Measurements from ENCODE around the gene MZF1. TPM values are rescaled to one million over a fixed set of nuclear protein-coding genes. Genes with fewer than 3 reads are reported as not detected.

The MZF1 gene
- polyA plus RNA-seq, 3 donors = 1.6 to 55.6 (median 1.7) TPM

GRCh38 chr19:58535857-58536256 lies 37.3 kb downstream of the MZF1 start:
- Mint-ChIP-seq H3K9me3 (peaks cover 0 to 7% (median 2%) of the 10 kb centered on the region in 7 donors), H3K27ac (no peak overlapping the region), H3K4me3 (no peak overlapping the region), H3K4me1 (peaks cover 18% of the 10 kb centered on the region), H3K36me3 (no peaks in the 10 kb centered on the region), H3K27me3 (ENCODE audit: low read depth in 3 of 3) (peaks cover 24 to 38% (median 26%) of the 10 kb centered on the region in 3 donors)
- Histone ChIP-seq H2AFZ (ENCODE audit: insufficient read depth, low read depth, low read length, poor library complexity, severe bottlenecking) (no peak overlapping the region), H3K4me1 (ENCODE audit: control insufficient read depth in 1 of 2, insufficient read depth in 2 of 2, low read length in 2 of 2) (peaks cover 15 to 21% of the 10 kb centered on the region in 2 donors), H3K27ac (ENCODE audit: low read depth in 1 of 2, low read length in 2 of 2) (no peak overlapping the region), H3K27me3 (ENCODE audit: control insufficient read depth in 2 of 2, insufficient read depth in 2 of 2, low read length in 2 of 2) (peaks cover 8 to 28% of the 10 kb centered on the region in 2 donors), H3K9me3 (replicated peaks in 1 of 2; ENCODE audit: control insufficient read depth in 1 of 2, insufficient read depth in 1 of 2, low read length in 2 of 2) (no peaks in the 10 kb centered on the region), H4K20me1 (ENCODE audit: insufficient read depth, low read length) (no peaks in the 10 kb centered on the region), H3K36me3 (replicated peaks in 1 of 2; ENCODE audit: control insufficient read depth in 1 of 2, insufficient read depth in 2 of 2, low read length in 2 of 2) (no peaks in the 10 kb centered on the region), H3K79me2 (ENCODE audit: insufficient read depth, low read length) (no peaks in the 10 kb centered on the region), H3K9ac (ENCODE audit: insufficient read depth, low read length, poor library complexity, severe bottlenecking) (no peak overlapping the region), H3K4me2 (replicated peaks; ENCODE audit: extremely low read depth, low read length, poor library complexity, severe bottlenecking) (no peak overlapping the region), H3K4me3 (replicated peaks in 1 of 3; ENCODE audit: low read depth in 2 of 3, low read length in 3 of 3) (no peak overlapping the region)
- intact Hi-C loops (cut with micrococcal nuclease) = no loop called here
- no CpG with 5 or more reads among the region's 3 CpGs for WGBS (ENCODE audit: insufficient coverage)
- DNase-seq = no peak
- TF ChIP-seq CTCF (IDR thresholded peaks at IDR 0.05) = no peak

- H3K27ac Mint-ChIP-seq = no peak overlapping the region
- WGBS (ENCODE audit: insufficient coverage) = no CpG with 5 or more reads among the region's 10 CpGs
- no peak overlapping the region for H3K9ac ChIP-seq (ENCODE audit: insufficient read depth, low read length, poor library complexity, severe bottlenecking)
- H3K36me3 ChIP-seq (replicated peaks in 1 of 2; ENCODE audit: control insufficient read depth in 1 of 2, insufficient read depth in 2 of 2, low read length in 2 of 2) = no peaks in the 10 kb centered on the region
- no peak overlapping the region for H3K27ac ChIP-seq (ENCODE audit: low read depth in 1 of 2, low read length in 2 of 2)
- H3K27me3 Mint-ChIP-seq (ENCODE audit: low read depth in 3 of 3) = peaks cover 2 to 8% (median 4%) of the 10 kb centered on the region in 3 donors
- H3K36me3 Mint-ChIP-seq = no peaks in the 10 kb centered on the region
- H3K4me1 Mint-ChIP-seq = no peaks in the 10 kb centered on the region
- no peak overlapping the region for H3K4me3 Mint-ChIP-seq
- H3K79me2 ChIP-seq (ENCODE audit: insufficient read depth, low read length) = no peaks in the 10 kb centered on the region
- no peak overlapping the region for H3K4me2 ChIP-seq (replicated peaks; ENCODE audit: extremely low read depth, low read length, poor library complexity, severe bottlenecking)
- peaks cover 0 to 2% (median 0%) of the 10 kb centered on the region in 7 donors for H3K9me3 Mint-ChIP-seq
- H3K27me3 ChIP-seq (ENCODE audit: control insufficient read depth in 2 of 2, insufficient read depth in 2 of 2, low read length in 2 of 2) = peaks cover 0 to 3% of the 10 kb centered on the region in 2 donors
- DNase-seq = no peak
- intact Hi-C loops (cut with micrococcal nuclease) = no loop called here
- no peak overlapping the region for H3K4me3 ChIP-seq (replicated peaks in 1 of 3; ENCODE audit: low read depth in 2 of 3, low read length in 3 of 3)
- H4K20me1 ChIP-seq (ENCODE audit: insufficient read depth, low read length) = no peaks in the 10 kb centered on the region
- no peaks in the 10 kb centered on the region for H3K9me3 ChIP-seq (replicated peaks in 1 of 2; ENCODE audit: control insufficient read depth in 1 of 2, insufficient read depth in 1 of 2, low read length in 2 of 2)
- no peak overlapping the region for H2AFZ ChIP-seq (ENCODE audit: insufficient read depth, low read depth, low read length, poor library complexity, severe bottlenecking)
- no peak for TF ChIP-seq CTCF (IDR thresholded peaks at IDR 0.05)
- no peaks in the 10 kb centered on the region for H3K4me1 ChIP-seq (ENCODE audit: control insufficient read depth in 1 of 2, insufficient read depth in 2 of 2, low read length in 2 of 2)
Measured at GRCh38 chr19:58531034-58531840, 41.9 kb downstream of the MZF1 start.
